CD1c-positive myeloid dendritic cell (primary cell): ENCODE data around the gene MX1.

Experiments
- DNase-seq: peaks from one replicate; pipeline ENCODE4 v3.0.0-alpha.2; 2016; ENCODE audit errors: extremely low spot score

The MX1 gene

DNA sequence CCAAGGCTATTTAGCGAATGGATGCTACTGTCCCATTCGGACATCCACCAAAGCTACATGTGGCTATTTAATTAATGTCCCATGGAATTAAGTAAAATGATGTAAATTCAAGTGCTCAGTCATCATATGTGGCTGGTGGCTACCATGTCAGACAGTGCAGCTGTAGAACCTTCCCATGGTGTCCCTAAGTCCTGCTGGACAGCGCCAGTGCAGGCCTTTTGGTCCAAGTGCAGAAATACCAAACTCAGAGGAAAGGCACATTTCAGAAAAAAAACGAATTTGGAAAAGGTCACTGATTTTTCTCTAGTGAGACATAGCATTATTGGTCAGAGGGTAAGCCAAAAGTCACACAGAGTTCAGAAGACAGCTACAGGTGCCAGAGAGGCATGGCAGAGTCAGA lies 64.3 kb downstream of the MX1 start:
- DNase-seq = no peak

DNA sequence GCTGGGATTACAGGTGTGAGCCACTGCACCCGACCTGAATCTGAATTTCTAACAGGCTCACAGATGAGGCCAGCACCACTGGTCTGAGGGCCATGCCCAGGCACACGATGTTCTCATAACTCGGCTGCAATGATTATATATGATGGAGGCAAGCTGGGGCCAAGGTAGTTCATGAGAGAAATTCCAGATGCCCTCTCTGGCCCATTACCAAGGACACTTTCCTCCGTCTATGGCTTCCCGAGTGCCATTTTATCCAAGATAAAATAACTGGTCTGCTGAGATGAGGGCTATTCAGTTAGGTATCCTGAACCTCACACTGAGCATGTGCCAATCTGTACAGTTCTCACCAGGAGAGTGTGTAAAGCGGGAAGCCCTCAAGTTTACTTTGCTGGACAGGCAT lies 65.4 kb downstream of the MX1 start:
- DNase-seq = no peak

DNA sequence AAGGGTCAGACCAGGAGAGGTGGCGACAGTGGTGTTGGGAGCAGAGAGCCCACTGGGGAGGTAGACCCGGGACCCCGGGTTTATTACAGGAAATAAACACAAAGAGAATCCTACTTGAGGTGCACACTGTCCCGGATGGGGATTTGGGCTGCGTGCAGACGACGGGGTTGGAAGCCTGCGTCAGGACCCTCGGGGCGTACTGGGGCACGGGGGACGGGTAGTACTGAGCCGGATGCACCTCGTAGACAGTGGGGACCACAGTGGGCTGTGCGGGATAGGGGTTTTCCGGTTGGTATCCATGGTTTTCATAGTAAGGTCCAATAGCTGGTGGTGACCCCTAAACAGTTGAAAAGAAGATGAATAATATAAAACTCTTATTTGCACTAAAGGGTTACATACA lies 68.2 kb downstream of the MX1 start:
- DNase-seq = no peak

DNA sequence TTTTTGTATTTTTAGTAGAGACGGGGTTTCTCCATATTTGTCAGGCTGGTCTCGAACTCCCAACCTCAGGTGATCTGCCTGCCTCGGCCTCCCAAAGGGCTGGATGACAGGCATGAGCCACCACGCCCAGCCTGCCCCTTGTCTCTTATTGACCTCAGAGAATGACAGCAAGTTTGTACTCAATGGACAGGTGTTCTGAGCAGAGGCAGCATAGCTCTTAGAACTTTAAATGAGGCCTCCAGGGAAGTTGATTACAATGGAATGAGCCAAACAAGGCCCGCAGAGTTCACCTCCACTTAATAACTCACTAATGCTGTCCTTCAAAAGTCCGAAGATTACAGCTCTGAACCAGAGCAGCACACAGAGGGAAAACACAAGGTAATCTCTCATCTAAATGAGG lies 71.0 kb downstream of the MX1 start:
- no peak for DNase-seq

- no peak for DNase-seq
Measured at GRCh38 chr21:41497788-41498187, 71.7 kb downstream of the MX1 start.

- no peak for DNase-seq
Measured at GRCh38 chr21:41499920-41500319, 73.9 kb downstream of the MX1 start.

DNA sequence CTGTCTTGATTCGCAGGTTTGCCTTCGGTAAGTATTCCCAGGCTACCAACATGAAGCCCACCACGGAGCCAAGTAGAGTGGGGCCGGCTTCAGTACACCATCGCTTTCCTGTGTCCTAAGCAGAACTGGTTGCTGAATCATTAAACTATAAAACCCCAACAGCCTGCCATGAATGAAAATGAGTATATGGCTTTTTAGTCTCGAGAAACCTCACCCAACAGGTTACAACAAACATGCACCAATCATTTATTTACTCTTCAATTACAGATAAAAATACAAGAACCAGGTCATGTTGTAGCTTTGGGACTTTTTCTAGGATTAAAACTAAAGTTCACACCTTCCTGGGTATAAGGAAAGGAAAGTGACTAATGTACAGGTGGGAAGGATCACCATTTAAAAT lies 74.3 kb downstream of the MX1 start:
- no peak for DNase-seq

DNA sequence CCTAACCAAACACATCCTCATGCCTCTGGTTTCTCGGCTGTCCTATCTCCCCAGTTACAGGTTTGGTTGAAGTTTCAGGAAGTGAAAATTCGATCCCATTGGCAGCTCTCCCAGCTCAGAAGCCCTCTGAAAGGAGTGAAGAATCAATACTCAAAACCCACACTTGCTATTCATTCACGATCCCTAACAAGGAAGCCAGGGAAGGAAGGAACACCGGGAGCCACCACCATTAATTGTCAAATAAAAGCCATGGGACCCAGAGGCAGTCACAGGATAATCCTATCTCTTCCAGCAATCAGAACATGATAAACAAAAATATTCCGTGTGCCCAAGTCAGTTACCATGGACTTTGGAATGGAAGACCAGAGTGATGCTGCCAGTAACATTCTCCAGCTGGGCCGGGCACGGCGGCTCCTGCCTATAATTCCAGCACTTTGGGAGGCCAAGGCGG lies 74.9 kb downstream of the MX1 start:
- DNase-seq = no peak

GRCh38 chr21:41501919-41502318 lies 75.9 kb downstream of the MX1 start:
- no peak for DNase-seq

- no peak for DNase-seq
Measured at GRCh38 chr21:41503331-41503730, 77.3 kb downstream of the MX1 start.

GRCh38 chr21:41504030-41504429 lies 78.0 kb downstream of the MX1 start:
- no peak for DNase-seq

DNA sequence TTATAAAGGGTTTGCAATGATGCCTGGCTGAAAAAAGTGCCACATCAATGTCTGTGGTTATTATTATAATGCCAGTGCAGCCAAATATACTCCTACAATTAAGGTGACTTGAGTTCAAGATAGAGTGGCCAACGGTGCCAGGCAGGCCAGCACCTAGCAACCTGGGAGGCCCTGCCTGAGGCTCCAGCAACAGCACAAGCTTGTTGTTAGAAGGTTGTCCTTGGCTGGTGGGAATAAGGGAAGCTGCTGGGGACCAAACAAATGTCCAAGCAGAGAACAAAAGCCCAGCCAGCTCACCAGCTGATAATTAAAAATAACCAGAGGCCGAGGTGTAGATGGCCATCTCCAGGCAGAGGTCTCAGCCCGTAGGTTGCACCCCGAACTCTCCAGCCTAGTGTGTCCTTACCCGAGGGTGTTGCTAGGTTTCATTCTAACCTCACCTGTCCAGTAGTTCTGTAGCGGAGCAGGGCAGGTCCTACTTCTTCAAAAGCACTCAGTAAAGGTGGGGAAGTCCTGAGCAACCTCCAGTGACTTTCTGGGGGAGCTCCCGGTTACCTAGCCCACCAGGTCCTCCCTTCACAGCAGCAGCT lies 80.1 kb downstream of the MX1 start:
- DNase-seq = no peak

- no peak for DNase-seq
Measured at GRCh38 chr21:41506611-41507520, 80.8 kb downstream of the MX1 start.

DNA sequence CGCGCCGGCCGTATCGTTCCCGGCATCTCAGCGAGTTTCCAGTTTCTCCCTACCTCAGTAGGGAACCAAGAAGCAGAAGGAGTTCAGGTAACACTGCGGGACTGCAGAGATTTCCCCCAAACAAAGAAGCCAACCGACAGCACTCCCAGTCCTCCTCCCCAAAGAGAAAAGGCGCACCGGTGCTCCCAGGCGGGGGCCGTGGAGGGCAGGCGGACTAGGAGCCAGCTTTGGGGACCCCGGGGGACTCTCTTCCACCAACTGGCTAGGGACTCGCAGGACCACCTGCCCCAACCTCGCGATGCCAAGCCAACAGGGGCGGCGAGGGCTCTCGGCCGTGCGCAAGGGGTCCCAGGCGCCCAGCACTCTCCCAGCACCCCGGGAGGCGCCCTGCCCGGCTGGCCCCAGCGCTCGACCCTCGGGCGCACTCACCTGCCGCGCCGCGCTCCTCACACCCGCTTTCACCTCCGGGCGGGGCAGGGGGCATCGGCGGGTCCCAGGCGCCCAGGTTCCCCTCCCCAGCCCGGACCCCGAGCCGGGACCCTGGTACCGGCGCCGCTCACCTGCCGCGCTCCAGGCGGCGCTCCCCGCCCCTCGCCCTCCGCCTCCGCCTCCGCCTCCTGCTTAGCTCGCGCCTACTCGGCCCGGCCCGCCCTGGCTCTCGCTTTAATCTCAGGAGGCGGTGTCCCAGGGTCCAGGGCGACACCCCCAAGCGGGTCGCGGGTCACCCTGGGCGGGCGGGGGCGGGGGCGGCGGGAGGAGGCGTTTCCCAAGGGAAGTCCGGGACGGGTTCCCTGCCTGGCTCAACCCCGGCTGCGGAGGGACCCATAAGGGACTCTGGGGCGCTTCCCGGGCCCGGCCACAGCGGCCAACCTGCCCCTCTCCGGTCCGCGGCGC lies 81.7 kb downstream of the MX1 start, which contains the start of gene TMPRSS2:
Gene TMPRSS2 (minus strand): TSS at position 638 of the 894 bp plus-strand sequence. CDS start 10,025 bp downstream, outside the sequence.
- no peak for DNase-seq

- no peak for DNase-seq
Measured at GRCh38 chr21:41508415-41509144, 82.5 kb downstream of the MX1 start.
